ENCODE measurements around the gene CATSPERB.
"Not testable (repeated sequence)": the region's sequence is repeated elsewhere in the genome, so short reads cannot be mapped to it uniquely, and the experiment has no call there.

CATSPERB gene

GRCh38 chr14:91706996-91707395 lies 24.9 kb downstream of the CATSPERB start:
- in situ Hi-C loops (cut with MboI; ENCODE audit: low pct_unique_long_range_greater_than_20kb, low sequenced_read_pairs, unreplicated experiment), result no loop called here
- DNase-seq (ENCODE audit: low spot score), result no peak

GRCh38 chr14:91694643-91695042 lies 37.2 kb downstream of the CATSPERB start:
- TF ChIP-seq, protein P1, sequence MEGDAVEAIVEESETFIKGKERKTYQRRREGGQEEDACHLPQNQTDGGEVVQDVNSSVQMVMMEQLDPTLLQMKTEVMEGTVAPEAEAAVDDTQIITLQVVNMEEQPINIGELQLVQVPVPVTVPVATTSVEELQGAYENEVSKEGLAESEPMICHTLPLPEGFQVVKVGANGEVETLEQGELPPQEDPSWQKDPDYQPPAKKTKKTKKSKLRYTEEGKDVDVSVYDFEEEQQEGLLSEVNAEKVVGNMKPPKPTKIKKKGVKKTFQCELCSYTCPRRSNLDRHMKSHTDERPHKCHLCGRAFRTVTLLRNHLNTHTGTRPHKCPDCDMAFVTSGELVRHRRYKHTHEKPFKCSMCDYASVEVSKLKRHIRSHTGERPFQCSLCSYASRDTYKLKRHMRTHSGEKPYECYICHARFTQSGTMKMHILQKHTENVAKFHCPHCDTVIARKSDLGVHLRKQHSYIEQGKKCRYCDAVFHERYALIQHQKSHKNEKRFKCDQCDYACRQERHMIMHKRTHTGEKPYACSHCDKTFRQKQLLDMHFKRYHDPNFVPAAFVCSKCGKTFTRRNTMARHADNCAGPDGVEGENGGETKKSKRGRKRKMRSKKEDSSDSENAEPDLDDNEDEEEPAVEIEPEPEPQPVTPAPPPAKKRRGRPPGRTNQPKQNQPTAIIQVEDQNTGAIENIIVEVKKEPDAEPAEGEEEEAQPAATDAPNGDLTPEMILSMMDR (IDR thresholded peaks at IDR 0.05; ENCODE audit: extremely low read depth, insufficient read depth, missing control alignments), result no peak
- in situ Hi-C loops (cut with MboI; ENCODE audit: low pct_unique_long_range_greater_than_20kb, low sequenced_read_pairs, unreplicated experiment), result no loop called here
- DNase-seq (ENCODE audit: low spot score), result no peak

More at GRCh38 chr14:91706996-91707395, 24.9 kb downstream of the CATSPERB start:
- TF ChIP-seq, protein P1 (IDR thresholded peaks at IDR 0.05; ENCODE audit: extremely low read depth, insufficient read depth, missing control alignments), result no peak

DNA sequence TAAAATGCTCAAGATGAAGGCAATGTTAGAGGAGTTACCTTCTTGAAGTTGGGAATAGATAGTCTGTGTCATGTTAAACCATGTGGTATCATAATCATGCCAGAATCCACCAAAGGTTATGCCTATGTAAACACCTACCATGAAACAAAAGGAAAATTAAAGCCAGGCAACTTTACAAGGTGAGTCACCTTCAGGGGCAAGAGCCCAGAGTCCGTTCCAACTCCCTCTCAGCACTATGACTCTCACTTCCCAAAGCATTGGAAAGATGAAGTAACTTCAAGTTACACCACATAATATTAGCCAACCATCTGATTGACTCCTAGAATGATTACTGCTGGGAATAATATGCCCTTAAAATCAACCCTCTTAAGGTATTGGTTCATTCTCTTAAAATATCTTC lies 38.5 kb downstream of the CATSPERB start:
- TF ChIP-seq, protein P1 (IDR thresholded peaks at IDR 0.05; ENCODE audit: extremely low read depth, insufficient read depth, missing control alignments), result no peak
- no peak for DNase-seq (ENCODE audit: low spot score)
- in situ Hi-C loops (cut with MboI; ENCODE audit: low pct_unique_long_range_greater_than_20kb, low sequenced_read_pairs, unreplicated experiment), result no loop called here

DNA sequence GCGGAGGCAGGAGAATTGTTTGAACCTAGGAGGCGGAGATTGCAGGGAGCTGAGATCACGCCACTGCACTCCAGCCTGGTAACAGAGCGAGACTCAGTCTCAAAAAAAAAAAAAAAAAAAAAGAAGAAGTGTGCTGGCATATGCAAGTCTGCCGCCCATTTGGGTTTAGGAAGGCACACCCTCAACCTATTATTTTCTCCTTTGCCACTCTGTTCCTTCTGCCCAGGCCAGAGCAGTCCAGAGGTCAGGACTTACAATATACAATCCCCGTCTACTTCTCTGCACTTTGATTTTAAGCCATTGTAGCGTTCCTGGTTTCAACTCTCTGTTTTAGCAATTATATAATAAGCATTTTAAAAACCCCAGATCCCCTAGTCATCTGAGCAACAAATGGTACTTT lies 39.8 kb downstream of the CATSPERB start:
- TF ChIP-seq, protein P1 (IDR thresholded peaks at IDR 0.05; ENCODE audit: extremely low read depth, insufficient read depth, missing control alignments), result no peak
- no peak for DNase-seq (ENCODE audit: low spot score)
- in situ Hi-C loops (cut with MboI; ENCODE audit: low pct_unique_long_range_greater_than_20kb, low sequenced_read_pairs, unreplicated experiment), result no loop called here

GRCh38 chr14:91689608-91690007 lies 42.3 kb downstream of the CATSPERB start:
- no peak for DNase-seq (ENCODE audit: low spot score)
- TF ChIP-seq, protein P1 (IDR thresholded peaks at IDR 0.05; ENCODE audit: extremely low read depth, insufficient read depth, missing control alignments), result no peak
- in situ Hi-C loops (cut with MboI; ENCODE audit: low pct_unique_long_range_greater_than_20kb, low sequenced_read_pairs, unreplicated experiment), result no loop called here

DNA sequence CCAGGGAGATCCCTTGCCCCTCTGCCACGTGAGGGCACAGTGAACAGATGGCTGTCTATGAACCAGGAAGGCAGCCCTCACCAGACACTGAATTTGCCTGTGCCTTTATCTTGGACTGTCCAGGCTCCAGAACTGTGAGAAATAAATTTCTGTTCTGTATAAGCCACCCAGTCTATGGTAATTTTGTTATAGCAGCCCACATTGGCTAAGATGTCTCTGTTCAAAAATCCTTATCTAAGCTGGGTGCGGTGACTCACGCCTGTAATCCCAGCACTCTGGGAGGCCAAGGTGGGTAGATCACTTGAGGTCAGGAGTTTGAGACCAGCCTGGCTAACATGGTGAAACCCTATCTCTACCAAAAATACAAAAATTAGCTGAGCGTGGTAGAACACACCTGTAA lies 44.5 kb downstream of the CATSPERB start:
- DNase-seq (ENCODE audit: low spot score); in situ Hi-C loops (cut with MboI; ENCODE audit: low pct_unique_long_range_greater_than_20kb, low sequenced_read_pairs, unreplicated experiment): not testable (repeated sequence)

DNA sequence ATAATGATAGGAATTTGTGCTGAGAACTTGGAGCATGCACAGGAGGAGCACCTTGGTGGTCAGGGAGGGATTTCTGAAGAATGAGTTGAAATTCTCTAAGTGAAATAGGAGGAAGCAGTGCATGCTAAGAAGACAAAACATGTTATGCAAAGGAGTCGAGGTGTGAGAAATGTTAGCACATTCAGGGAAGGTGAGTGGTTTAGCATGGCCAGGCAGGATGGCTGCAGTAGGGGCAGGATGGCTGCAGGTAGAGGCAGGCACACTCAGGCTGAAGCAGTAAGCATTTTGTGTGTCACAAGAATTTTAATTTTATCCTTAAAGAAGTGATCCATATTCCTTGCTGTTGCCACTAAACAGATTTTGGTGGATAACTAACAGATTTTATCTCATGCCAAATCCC lies 46.3 kb downstream of the CATSPERB start:
- DNase-seq (ENCODE audit: low spot score), result no peak
- TF ChIP-seq, protein P1 (IDR thresholded peaks at IDR 0.05; ENCODE audit: extremely low read depth, insufficient read depth, missing control alignments), result no peak
- in situ Hi-C loops (cut with MboI; ENCODE audit: low pct_unique_long_range_greater_than_20kb, low sequenced_read_pairs, unreplicated experiment), result no loop called here
